Fibroblast of mammary gland (primary cell): ENCODE measurements around the gene AZGP1.
"Not testable (repeated sequence)": the region's sequence is repeated elsewhere in the genome, so short reads cannot be mapped to it uniquely, and the experiment has no call there.

ENCODE experiments used
- DNase-seq: peaks from one replicate; pipeline ENCODE4 v3.0.0-alpha.2; 2010; ENCODE audit warnings: low read depth
- H3K4me3 ChIP-seq: 2 replicates; pipeline ENCODE4 v1.5.1; 2011; ENCODE audit warnings: low read depth, mild to moderate bottlenecking, low read length, moderate library complexity; ENCODE audit not compliant: control insufficient read depth
- TF ChIP-seq, protein P1 (sequence below): conservative IDR thresholded peaks from 2 replicates; pipeline ENCODE4 v1.5.1; 2011; ENCODE audit warnings: low read depth, low read length, inconsistent platforms; ENCODE audit not compliant: control insufficient read depth, insufficient read depth

Gene AZGP1

DNA sequence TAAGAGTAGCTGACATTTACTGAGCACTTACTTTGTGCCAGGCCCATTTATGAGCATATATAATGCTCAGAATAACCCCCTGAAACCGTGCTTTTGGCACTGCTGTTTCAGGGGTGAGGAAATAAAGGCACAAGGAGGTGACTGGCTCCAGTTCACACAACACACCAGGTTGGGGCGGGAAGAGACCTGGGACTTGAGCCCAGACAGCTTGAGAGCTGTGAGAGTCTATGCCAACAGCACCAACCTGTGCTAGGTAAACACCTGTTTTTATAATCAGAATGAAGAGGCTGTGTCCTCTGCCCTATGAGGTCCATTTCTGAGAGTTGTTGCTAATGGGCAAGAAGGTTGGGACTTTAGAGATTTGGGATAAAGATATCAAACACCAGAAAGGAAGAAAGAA, 8.8 kb upstream of the AZGP1 start:
- no peak for DNase-seq
- TF ChIP-seq, protein P1, sequence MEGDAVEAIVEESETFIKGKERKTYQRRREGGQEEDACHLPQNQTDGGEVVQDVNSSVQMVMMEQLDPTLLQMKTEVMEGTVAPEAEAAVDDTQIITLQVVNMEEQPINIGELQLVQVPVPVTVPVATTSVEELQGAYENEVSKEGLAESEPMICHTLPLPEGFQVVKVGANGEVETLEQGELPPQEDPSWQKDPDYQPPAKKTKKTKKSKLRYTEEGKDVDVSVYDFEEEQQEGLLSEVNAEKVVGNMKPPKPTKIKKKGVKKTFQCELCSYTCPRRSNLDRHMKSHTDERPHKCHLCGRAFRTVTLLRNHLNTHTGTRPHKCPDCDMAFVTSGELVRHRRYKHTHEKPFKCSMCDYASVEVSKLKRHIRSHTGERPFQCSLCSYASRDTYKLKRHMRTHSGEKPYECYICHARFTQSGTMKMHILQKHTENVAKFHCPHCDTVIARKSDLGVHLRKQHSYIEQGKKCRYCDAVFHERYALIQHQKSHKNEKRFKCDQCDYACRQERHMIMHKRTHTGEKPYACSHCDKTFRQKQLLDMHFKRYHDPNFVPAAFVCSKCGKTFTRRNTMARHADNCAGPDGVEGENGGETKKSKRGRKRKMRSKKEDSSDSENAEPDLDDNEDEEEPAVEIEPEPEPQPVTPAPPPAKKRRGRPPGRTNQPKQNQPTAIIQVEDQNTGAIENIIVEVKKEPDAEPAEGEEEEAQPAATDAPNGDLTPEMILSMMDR: no peak
- H3K4me3 ChIP-seq: no peak overlapping the region

DNA sequence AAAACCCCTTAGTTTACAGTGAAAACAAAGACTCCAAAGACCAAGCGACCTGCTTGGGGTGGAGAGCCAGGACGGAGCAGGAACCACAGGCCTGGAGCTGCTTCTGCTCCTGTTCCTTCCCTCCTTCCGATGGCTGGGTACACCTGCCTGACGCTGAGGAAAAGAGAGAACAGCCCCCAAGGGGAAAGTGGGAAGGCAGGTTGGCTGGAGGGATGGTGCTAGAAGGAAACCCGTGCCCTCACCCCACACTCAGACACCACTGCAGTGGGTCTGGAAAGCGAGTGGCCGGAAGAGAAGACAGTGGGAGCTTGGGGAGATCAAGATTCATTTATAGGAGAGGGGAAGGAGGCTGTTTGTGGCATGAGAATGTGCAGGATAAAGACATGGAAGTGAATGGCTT, 5.2 kb upstream of the AZGP1 start:
- not testable (repeated sequence) for H3K4me3 ChIP-seq, DNase-seq

DNA sequence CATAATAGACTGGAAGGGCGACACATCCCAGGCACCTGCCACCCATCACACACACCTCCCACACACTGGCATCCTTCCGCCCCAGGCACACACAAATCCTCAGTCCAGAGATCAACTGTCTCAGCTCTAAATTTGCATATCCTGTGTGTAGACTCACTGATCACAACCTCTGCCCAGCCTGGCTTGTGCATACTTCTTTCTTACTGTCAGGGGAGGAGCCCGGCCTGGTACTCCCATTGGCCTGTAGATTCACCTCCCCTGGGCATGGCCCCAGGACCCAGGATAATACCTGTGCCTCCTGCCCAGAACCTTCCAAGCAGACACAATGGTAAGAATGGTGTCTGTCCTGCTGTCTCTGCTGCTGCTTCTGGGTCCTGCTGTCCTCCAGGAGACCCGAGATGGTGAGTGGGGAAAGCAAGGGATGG, 4.6 kb upstream of the AZGP1 start:
- not testable (repeated sequence) for H3K4me3 ChIP-seq, DNase-seq

DNA sequence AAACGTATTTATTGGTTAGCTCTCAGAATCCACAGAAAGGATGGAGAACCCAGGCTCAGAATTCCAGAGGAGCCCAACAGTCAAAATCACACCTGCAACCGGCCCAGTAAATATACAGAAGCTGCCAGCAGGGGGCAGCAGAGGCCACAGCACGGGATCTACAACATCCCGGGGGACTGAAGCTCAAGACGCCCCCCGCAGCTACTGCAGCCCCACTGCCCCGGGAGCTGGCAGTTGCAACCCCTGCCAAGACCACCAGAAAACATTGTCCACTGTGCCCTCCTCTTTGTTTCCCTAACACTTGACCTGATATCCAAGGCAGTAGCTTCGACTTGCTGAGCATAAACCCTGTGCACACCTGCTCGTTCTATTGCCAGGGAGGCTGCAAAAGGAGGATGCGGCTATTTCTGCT, 4.0 kb upstream of the AZGP1 start:
- not testable (repeated sequence) for DNase-seq, H3K4me3 ChIP-seq
- TF ChIP-seq, protein P1: peak; percentile 44

DNA sequence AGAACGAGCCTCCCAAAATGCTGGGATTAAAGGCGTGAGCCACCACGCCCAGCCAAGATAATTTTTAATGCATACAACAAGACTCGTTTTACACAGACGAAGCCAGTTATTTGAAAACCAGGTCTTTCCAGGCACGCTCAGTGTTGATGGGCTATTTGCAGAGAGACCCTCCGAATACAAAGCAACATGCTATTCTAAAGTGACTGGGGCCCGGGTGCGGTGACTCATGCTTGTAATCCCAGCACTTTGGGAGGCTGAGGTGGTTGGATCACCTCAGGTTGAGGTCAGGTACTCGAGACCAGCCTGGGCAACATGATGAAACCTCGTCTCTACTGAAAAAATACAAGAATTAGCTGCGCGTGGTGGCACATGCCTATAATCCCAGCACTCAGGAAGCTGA, 795 bp upstream of the AZGP1 start:
- no peak overlapping the region for H3K4me3 ChIP-seq
- TF ChIP-seq, protein P1: no peak
- DNase-seq: no peak

- no peak for DNase-seq
- TF ChIP-seq, protein P1: no peak
- no peak overlapping the region for H3K4me3 ChIP-seq
Observed at GRCh38 chr7:99974681-99975080, 1.1 kb downstream of the AZGP1 start.

DNA sequence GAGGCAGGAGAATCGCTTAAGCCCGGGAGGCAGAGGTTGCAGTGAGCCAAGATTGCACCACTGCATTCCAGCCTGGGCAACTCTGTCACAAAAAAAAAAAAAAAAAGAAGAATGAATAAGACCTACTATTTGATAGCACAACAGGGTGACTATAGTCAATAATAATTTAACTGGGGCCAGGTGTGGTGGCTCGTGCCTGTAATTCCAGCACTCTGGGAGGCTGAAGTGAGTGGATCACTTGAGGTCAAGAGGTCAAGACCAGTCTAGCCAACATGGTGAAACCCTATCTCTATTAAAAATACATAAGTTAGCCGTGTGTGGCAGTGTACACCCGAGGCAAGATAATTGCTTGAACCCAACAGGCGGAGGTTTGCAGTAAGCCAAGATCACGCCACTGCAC, 2.0 kb downstream of the AZGP1 start:
- not testable (repeated sequence) for H3K4me3 ChIP-seq, DNase-seq

DNA sequence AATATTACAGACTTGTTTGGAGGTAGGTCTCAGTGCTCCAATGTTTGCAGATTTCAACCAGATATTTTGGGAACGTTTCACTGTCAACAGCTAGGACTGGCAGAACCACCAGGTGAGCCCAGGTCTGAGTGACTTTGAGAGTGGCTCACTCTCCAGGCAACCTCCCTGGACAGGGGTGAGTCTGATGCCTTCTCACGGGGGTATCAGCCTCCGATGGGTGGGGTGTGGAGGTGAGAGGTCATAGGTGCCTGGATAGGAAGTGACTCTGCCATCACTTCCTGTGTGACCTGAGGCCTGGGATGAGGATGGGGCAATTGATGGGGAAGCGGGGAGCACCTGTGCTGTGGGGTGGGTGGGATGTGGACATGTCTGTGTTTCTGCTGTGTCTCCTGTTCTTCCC, 4.6 kb downstream of the AZGP1 start:
- H3K4me3 ChIP-seq: no peak overlapping the region
- no peak for DNase-seq
- TF ChIP-seq, protein P1: no peak

GRCh38 chr7:99969813-99970212, 6.0 kb downstream of the AZGP1 start:
- not testable (repeated sequence) for H3K4me3 ChIP-seq, DNase-seq
